ENCODE results near the gene PPP1R1C.
A peak's percentile ranks its signal among the peaks of the same experiment; 100 is the strongest.
"Not testable (repeated sequence)": the region's sequence is repeated elsewhere in the genome, so short reads cannot be mapped to it uniquely, and the experiment has no call there.

PPP1R1C gene

GRCh38 chr2:181955010-181955409 is 30.6 kb upstream of the PPP1R1C start:
- no peak for DNase-seq (ENCODE audit: low spot score)
- TF ChIP-seq, protein P1, sequence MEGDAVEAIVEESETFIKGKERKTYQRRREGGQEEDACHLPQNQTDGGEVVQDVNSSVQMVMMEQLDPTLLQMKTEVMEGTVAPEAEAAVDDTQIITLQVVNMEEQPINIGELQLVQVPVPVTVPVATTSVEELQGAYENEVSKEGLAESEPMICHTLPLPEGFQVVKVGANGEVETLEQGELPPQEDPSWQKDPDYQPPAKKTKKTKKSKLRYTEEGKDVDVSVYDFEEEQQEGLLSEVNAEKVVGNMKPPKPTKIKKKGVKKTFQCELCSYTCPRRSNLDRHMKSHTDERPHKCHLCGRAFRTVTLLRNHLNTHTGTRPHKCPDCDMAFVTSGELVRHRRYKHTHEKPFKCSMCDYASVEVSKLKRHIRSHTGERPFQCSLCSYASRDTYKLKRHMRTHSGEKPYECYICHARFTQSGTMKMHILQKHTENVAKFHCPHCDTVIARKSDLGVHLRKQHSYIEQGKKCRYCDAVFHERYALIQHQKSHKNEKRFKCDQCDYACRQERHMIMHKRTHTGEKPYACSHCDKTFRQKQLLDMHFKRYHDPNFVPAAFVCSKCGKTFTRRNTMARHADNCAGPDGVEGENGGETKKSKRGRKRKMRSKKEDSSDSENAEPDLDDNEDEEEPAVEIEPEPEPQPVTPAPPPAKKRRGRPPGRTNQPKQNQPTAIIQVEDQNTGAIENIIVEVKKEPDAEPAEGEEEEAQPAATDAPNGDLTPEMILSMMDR (IDR thresholded peaks at IDR 0.05; ENCODE audit: extremely low read depth, insufficient read depth, missing control alignments), result no peak
- in situ Hi-C loops (cut with MboI; ENCODE audit: low pct_unique_long_range_greater_than_20kb, low sequenced_read_pairs, unreplicated experiment), result no loop called here

GRCh38 chr2:181955866-181956265 is 29.8 kb upstream of the PPP1R1C start:
- DNase-seq (ENCODE audit: low spot score); in situ Hi-C loops (cut with MboI; ENCODE audit: low pct_unique_long_range_greater_than_20kb, low sequenced_read_pairs, unreplicated experiment): not testable (repeated sequence)

- in situ Hi-C loops (cut with MboI; ENCODE audit: low pct_unique_long_range_greater_than_20kb, low sequenced_read_pairs, unreplicated experiment), result no loop called here
- TF ChIP-seq, protein P1 (IDR thresholded peaks at IDR 0.05; ENCODE audit: extremely low read depth, insufficient read depth, missing control alignments), result no peak
- no peak for DNase-seq (ENCODE audit: low spot score)
Observed at GRCh38 chr2:181957668-181958067, 28.0 kb upstream of the PPP1R1C start.

- in situ Hi-C loops (cut with MboI; ENCODE audit: low pct_unique_long_range_greater_than_20kb, low sequenced_read_pairs, unreplicated experiment), result no loop called here
- no peak for DNase-seq (ENCODE audit: low spot score)
- TF ChIP-seq, protein P1 (IDR thresholded peaks at IDR 0.05; ENCODE audit: extremely low read depth, insufficient read depth, missing control alignments), result no peak
Observed at GRCh38 chr2:181958726-181959125, 26.9 kb upstream of the PPP1R1C start.

- TF ChIP-seq, protein P1 (IDR thresholded peaks at IDR 0.05; ENCODE audit: extremely low read depth, insufficient read depth, missing control alignments), result no peak
- in situ Hi-C loops (cut with MboI; ENCODE audit: low pct_unique_long_range_greater_than_20kb, low sequenced_read_pairs, unreplicated experiment), result no loop called here
- no peak for DNase-seq (ENCODE audit: low spot score)
Observed at GRCh38 chr2:181959508-181959907, 26.1 kb upstream of the PPP1R1C start.

- TF ChIP-seq, protein P1 (IDR thresholded peaks at IDR 0.05; ENCODE audit: extremely low read depth, insufficient read depth, missing control alignments), result peak; percentile 36
- DNase-seq (ENCODE audit: low spot score); in situ Hi-C loops (cut with MboI; ENCODE audit: low pct_unique_long_range_greater_than_20kb, low sequenced_read_pairs, unreplicated experiment): not testable (repeated sequence)
Observed at GRCh38 chr2:181961167-181961566, 24.5 kb upstream of the PPP1R1C start.

GRCh38 chr2:181962142-181962541 is 23.5 kb upstream of the PPP1R1C start:
- in situ Hi-C loops (cut with MboI; ENCODE audit: low pct_unique_long_range_greater_than_20kb, low sequenced_read_pairs, unreplicated experiment), result no loop called here

More at GRCh38 chr2:181962142-181962541, 23.5 kb upstream of the PPP1R1C start:
- TF ChIP-seq, protein P1 (IDR thresholded peaks at IDR 0.05; ENCODE audit: extremely low read depth, insufficient read depth, missing control alignments), result no peak
- no peak for DNase-seq (ENCODE audit: low spot score)

All from GM13977 (cell line).